Measurements from ENCODE around the gene HAT1.

GRCh38 chr2:171968509-171968908 lies 46.2 kb downstream of the HAT1 start:
- TF ChIP-seq YY1 (IDR thresholded peaks at IDR 0.05; ENCODE audit: insufficient read depth, insufficient read length): no peak
- no peak for TF ChIP-seq SUZ12 (IDR thresholded peaks at IDR 0.05; ENCODE audit: extremely low read depth, insufficient read depth, insufficient read length)
- no peak for TF ChIP-seq ZNF274 (IDR thresholded peaks at IDR 0.05; ENCODE audit: low read depth, low read length)
